ENCODE data around the gene SYCP2.
"Not testable (repeated sequence)": the region's sequence is repeated elsewhere in the genome, so short reads cannot be mapped to it uniquely, and the experiment has no call there.

The SYCP2 gene

DNA sequence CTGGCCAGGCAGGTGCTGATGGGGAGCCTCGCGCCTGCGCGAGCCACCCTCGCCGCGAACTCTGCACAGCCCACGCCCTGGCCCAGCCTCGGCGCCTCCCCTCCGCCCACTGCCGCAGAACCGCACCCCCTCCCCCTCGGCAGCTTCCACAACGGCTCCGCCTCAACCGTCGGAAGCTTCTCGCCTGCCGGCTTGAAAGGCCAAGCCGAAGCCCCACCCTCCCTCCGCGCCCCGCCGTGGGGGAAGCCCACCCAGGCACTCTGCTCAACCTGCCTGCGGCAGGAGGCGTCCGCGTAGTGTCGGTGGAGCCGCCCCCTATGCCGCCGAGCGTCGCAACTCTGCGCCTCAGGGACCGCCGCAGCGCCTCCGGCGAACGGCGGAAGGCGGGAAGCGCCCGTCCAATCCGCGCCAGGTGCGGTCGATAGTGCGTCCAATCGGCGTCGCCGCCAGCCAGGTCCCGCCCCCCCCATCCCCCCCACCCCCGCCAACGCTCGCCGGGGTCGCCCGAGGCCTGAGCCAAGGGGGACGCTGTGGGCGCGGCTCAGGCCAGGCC lies at the start of gene SYCP2:
Gene SYCP2 (minus strand): TSS at position 342 of the 553 bp plus-strand sequence. CDS start 11,224 bp downstream, outside the sequence.
- peak in 1 of 3 experiments; percentile 35 for DNase-seq (ENCODE audit: low read depth in 2 of 3, low spot score in 2 of 3)

DNA sequence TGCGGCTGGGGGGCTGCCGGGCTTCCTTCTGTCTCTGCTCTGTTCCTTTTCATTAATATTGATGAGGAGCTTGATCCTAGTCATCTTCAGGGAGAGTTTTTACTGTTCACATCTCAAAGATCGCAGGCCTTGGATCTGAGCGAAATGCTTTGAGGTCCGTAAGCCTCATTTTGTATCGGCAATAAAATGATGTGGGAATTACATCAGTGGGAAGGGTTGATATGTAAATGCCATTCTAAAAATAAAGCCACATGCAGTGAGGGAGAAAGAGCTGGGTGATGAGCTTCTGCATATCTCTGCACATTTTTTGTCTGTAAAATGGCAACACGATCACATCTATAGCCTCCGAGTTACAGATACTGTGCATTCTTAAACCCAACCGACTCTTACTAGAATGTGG lies 49.6 kb upstream of the SYCP2 start:
- DNase-seq (ENCODE audit: low read depth in 2 of 3, low spot score in 2 of 3), result no peak

DNA sequence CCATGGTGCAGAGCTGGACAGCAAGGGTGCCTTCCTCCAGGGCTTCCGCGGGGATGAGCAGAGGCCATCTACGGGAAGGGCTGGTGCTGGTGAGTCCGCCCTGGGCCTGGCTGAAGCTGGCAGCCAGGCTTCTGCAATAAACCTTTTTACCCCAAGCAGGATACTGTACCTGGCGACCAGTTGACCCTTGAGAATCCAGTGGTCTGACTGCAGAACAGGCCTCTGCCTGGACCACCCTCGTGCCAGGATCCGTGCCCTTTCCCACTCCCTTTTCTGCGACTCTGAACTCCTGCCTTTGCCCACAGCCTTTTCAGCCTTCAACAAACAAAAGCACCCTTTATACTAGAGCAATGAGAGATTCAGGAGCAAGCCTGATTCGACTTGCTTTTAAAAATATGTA lies 43.6 kb upstream of the SYCP2 start:
- no peak for DNase-seq (ENCODE audit: low read depth in 2 of 3, low spot score in 2 of 3)

DNA sequence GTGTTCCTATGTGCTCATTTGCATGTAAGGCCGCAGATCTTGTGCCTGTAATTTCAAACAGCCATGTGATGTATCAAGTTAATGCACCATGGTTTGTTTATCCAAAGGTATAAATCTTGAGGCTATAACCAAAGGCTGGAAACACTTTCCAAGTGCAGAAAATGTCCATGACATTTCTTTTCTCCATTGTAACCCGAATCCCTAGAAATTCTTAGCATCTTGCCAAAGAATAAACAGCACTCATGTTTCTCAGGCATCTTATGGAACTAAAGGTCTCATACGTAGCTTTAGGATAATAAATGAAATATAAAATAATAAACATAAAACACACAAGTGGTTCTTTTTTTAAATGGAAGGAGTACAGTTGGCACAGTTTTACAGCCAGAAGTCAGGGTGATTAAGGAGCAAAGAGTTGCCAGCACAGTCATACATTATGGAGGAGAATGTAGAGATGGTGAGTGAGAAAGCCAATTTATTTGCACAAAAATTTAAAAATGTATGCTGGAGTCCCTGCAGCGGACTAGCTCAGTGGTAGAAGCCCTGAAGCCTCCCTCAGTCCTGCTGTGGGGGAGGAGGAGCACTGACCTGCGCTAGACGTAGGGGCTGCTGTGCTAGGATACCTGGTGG lies 42.8 kb upstream of the SYCP2 start:
- no peak for DNase-seq (ENCODE audit: low read depth in 2 of 3, low spot score in 2 of 3)

DNA sequence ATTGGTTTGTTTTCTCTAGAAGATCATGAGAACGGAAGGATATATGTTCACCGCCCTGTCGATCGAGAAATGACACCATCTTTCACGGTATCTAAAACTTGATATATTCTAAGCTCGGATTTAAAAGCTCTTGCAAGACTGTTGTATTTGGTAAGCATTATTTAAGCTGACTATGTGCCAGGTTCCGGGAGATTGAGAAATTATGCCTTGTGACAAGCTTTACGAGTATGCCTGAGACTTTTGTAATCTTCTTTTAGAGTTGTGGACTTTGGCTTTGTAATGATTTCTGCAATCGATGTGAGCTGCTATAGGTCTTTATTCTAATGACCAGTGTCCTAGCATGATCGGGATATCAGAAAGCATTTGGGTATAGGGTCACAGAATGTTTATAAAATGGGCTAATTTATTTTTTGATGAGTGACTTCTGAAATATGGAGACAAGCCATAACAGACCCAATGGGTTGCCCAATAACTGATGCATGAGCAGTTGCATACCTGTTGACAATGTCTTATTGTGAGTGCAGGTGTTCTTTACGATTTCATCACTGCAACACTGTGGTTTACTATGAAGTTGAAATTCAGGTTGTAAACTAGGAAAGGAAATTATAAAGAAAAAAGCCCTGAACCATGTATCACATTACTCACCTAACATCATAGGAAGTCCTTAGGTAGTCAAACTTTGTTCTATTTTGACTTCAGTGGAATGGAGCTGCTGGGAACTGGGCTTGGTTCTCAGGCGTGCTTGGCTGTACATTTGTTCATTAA lies 38.8 kb upstream of the SYCP2 start:
- no peak for DNase-seq (ENCODE audit: low read depth in 2 of 3, low spot score in 2 of 3)

DNA sequence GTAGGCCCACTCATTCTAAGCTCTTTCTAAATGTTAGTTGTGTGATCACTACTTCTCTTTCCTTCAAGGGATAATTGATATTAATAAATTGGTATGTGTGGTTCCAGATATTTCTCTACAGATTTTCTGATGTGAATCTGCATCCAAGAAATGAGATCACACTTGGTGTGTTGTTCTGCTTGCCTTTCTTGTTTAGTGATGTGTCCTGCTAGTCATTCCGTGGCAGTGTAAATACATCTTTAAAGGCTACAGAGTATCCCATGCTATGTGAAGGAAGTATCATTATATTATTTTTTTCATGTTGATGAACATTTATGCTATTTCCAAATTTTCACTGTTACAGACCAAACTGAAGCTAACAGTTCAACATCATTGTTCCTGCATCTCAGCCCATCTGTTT lies 38.0 kb upstream of the SYCP2 start:
- no peak for DNase-seq (ENCODE audit: low read depth in 2 of 3, low spot score in 2 of 3)

GRCh38 chr20:59966428-59966827 lies 33.0 kb upstream of the SYCP2 start:
- DNase-seq (ENCODE audit: low read depth in 2 of 3, low spot score in 2 of 3), result no peak

GRCh38 chr20:59962155-59962554 lies 28.7 kb upstream of the SYCP2 start:
- DNase-seq (ENCODE audit: low read depth in 2 of 3, low spot score in 2 of 3), result no peak

- DNase-seq (ENCODE audit: low read depth in 2 of 3, low spot score in 2 of 3), result no peak
These were observed 28.0 kb upstream of the SYCP2 start for GRCh38 chr20:59961423-59961822.

- DNase-seq (ENCODE audit: low read depth in 2 of 3, low spot score in 2 of 3), result no peak
These were observed 25.2 kb upstream of the SYCP2 start for GRCh38 chr20:59958626-59959025.

- no peak for DNase-seq (ENCODE audit: low read depth in 2 of 3, low spot score in 2 of 3)
These were observed 24.7 kb upstream of the SYCP2 start, which contains the start of gene CDH26 for GRCh38 chr20:59958123-59958522. TSS of gene CDH26 (plus strand) at chr20:59958423. CDS start at chr20:59958727, 304 bp downstream.

GRCh38 chr20:59957568-59957967 lies 24.1 kb upstream of the SYCP2 start:
- DNase-seq (ENCODE audit: low read depth in 2 of 3, low spot score in 2 of 3), result not testable (repeated sequence)

DNA sequence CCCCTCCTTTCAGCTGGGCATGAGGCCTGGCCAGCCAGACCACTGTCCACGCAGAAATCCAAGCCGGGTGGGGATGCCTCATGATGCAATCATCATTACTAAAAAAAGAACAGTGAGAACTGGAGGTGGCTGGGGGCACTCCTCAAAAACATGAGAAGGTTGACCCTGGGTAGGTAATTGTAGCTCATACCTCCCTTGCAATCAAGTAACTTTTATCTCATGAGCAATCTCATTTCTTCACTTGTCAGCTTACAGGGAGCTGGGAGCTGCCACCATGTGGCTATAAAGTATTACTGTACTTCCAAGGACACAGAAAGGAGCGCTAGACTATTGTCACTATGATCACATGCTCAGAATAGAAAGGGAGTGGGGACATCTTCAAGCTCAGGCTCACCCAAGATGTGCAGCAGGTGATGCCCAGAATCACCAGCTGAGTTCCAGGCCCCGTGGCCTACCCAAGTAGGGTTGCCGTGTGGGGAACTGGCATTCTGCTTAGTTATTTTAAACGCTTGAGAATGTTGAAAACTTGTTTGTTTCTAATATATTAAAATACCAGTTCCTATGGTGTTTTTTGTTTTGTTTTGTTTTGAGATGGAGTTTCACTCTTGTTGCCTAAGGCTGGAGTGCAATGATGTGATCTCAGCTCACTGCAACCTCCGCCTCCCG lies 21.8 kb upstream of the SYCP2 start:
- no peak for DNase-seq (ENCODE audit: low read depth in 2 of 3, low spot score in 2 of 3)

DNA sequence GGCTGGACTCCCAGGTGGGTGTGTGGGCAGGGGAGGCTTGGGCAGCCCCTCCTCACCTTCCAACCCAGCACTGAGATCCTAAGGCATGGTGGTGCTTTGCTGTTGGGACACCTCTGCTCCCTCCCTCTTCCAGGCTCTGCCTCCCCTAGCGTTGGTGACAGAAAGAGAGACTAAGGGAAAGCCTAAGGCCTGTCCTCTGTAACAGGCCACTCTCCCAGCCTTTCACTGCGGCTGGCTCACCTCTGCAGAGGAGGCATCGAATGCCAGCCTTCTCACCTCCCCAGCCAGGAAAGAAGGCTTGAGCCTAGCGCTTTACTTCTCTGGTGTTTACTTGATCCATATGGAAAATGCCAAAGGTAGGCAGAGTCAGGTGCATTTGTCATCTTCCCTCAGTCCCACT lies 21.3 kb upstream of the SYCP2 start:
- no peak for DNase-seq (ENCODE audit: low read depth in 2 of 3, low spot score in 2 of 3)

GRCh38 chr20:59949911-59950310 lies 16.5 kb upstream of the SYCP2 start:
- no peak for DNase-seq (ENCODE audit: low read depth in 2 of 3, low spot score in 2 of 3)

- no peak for DNase-seq (ENCODE audit: low read depth in 2 of 3, low spot score in 2 of 3)
These were observed 15.6 kb upstream of the SYCP2 start for GRCh38 chr20:59948828-59949720.

DNA sequence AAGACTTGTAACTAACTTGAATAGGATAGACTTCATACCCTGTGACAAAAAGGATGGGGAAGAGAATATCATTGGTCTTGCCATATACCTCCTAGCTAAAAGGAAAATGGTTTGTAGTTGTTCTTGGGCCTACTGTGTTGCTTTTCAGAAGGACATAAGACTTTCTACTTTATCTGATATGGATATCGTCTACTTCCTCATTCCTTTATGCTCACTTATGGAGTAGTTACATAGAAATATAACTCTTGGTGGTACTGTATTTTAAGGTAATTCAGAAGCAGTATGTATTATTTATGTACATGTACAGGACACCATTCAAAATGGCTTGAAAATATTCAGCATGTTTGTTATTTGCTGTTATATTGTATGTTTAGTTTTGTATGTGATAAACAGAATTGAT lies 14.8 kb upstream of the SYCP2 start:
- DNase-seq (ENCODE audit: low read depth in 2 of 3, low spot score in 2 of 3), result no peak

DNA sequence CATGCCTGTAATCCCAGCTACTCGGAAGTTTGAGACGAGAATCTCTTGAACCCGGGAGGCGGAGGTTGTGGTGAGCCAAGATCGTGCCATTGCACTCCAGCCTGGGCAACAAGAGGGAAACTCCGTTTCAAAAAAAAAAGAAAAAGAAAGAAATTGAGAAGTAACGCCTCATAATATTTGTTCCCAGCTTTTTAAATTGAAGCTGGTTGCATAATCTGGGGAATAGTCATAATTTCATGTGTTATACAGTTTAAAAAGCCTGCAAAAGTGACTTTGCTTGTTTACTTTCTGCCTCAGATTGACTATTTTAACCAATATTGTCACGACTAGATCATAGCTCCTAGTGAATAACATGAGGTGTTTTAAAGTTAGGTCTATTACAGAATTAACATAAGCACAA lies 13.9 kb upstream of the SYCP2 start:
- no peak for DNase-seq (ENCODE audit: low read depth in 2 of 3, low spot score in 2 of 3)

- DNase-seq (ENCODE audit: low read depth in 2 of 3, low spot score in 2 of 3), result no peak
These were observed 12.3 kb upstream of the SYCP2 start for GRCh38 chr20:59945731-59946130.

GRCh38 chr20:59945175-59945574 lies 11.7 kb upstream of the SYCP2 start:
- DNase-seq (ENCODE audit: low read depth in 2 of 3, low spot score in 2 of 3), result no peak

- DNase-seq (ENCODE audit: low read depth in 2 of 3, low spot score in 2 of 3), result no peak
These were observed 11.3 kb upstream of the SYCP2 start for GRCh38 chr20:59944726-59945125.

All from activated CD8-positive, alpha-beta memory T cell treated with anti-CD3 and anti-CD28 coated beads for 48 hours (primary cell).